Posterior vena cava (tissue), 2 donors: Measurements from ENCODE around the gene SCUBE1. TPM values are rescaled to one million over a fixed set of nuclear protein-coding genes. Genes with fewer than 3 reads are reported as not detected.
A peak's percentile ranks its signal among the peaks of the same experiment; 100 is the strongest.

Experiments used
- DNase-seq: peaks from one replicate; pipeline ENCODE4 v3.0.0-alpha.2; 2020; ENCODE audit warnings: low spot score
- intact Hi-C, 2 donors: fragments of 100-400 bp; cut with DNase I; formaldehyde crosslinking; loops; one replicate each; pipeline versions ENCODE4 v1.14.1 to v1.14.2; 2022 to 2023
- long read RNA-seq, 2 donors: library from polyadenylated mRNA; unstranded; transcript quantifications; one replicate each; pipeline ENCODE4 v2.0.0, GENCODE V29; 2020 to 2021
- total RNA-seq, 2 donors: library from RNA; stranded (reverse); fragmentation: NEBNext Ultra II Directional; extraction: Animal tissue kit (Norgen Biotek cat#: 25700); gene quantifications; one replicate each; pipeline ENCODE4 v1.2.1, GENCODE V29; 2021
- donor health status: DM: yes; HTN: yes; CAD: no.
- donor health status: DM: yes; HTN: yes; CAD: no.

Gene SCUBE1
- total RNA-seq = 1 to 10 TPM in 1 of 2 donors, under 1 TPM in 1; 0.79 to 1.1 TPM
- long read RNA-seq, donor 1 = 0 reads
- long read RNA-seq, donor 2, partial matches to known transcripts = 0 of 1 reads
- long read RNA-seq, donor 2, other reads (novel, unspliced or antisense) = 1 of 1 reads

DNA sequence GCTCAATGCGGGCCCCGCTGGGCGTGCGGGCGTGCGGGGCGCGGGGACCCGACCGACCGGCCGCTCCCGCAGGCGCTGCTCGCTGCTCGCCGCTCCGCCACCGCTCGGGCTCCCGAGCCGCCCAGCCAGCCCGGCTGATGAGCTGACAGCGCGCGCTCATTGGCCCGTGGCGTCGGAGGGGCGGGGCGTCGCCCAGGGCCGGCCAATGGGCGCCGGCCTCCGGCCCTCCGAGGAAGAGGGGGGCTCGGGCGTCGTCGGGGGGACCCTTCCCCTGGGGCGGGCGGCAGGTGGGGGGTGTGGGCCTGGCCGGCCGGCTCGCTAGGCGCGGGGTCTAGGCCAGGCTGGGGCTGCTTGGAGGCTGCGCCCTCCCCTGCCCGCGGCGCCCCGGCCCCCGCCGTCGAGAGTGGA, at the start of gene SCUBE1:
TSS of gene SCUBE1 (minus strand) at position 111 of the 408 bp plus-strand sequence. CDS start 111 bp downstream, outside the sequence.
- DNase-seq = peak; percentile 82
- intact Hi-C loops = loop anchor here (2.0 to 10.0 kb wide), 2 partner anchors 70 to 108 kb away; no protein-coding TSS in a partner anchor

DNA sequence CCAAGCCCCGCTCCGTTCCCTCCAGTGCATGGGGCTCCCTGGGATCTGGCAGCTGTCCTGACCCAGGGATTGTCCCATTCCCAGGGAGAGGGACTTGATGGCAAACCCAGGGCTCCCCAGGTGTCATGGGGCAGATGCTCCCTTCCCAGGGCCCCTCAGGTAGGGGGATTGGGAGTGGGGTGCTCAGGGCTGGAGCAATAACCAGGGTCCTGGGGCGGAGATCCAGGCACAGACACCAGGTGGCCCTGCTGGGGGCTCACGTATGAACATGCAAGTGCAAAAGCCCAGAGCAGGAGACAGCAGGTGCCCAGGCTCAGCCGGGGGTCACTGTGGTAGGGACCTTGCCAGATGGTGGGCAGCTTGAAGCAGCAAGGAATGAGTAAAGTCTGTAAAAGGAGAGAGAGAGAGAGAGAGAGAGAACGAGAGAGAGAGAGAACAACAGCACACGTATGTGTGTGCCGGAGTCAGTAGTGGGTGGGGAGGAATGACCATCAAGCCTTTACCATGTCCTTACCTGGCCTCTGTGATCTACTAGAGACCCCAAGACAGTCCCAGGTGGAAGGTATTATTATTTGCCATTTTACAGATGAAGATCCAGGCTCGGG, 49.3 kb upstream of the SCUBE1 start:
- intact Hi-C loops = no loop called here
- peak; percentile 68 for DNase-seq

DNA sequence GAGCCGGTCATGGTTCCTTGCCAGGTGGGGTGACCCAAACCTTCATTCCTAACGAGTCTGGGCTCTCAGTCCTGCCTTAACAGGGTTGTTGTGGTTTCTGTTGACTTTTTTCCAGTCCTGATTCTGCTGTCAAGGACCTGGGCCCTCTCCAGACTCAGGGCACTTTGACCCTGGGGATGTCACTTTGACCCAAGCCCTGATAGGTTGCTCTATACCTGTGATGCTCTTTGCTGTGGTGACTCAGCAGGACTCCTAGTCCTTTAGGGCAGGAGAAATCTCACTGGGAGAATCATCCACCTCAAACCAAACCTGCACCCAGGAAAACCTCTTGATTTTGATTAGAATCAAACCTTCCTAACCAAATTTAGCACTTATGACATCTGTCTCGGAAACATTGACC, 48.1 kb upstream of the SCUBE1 start:
- peak; percentile 41 for DNase-seq

DNA sequence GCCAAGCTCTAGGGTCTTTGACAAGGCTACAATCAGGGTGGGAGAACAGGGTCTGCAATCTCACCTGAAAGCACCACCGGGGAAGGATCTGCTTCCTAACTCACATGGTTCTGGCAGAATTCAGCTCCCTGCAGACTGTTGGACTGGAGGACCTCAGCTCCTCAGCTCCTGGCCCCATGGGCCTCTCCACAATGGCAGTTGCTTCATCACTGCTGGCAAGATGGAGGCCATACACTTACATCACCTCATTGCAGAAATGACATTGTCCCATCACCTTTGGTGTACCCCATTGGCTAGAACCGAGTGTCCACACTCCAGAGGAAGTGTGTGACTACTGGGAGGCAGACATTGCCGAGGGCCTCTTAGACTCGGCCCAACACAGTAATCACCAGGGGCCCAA, 47.7 kb upstream of the SCUBE1 start:
- intact Hi-C loops = no loop called here
- DNase-seq = peak; percentile 48

More for the DNA sequence above, 48.1 kb upstream of the SCUBE1 start:
- intact Hi-C loops = no loop called here

DNA sequence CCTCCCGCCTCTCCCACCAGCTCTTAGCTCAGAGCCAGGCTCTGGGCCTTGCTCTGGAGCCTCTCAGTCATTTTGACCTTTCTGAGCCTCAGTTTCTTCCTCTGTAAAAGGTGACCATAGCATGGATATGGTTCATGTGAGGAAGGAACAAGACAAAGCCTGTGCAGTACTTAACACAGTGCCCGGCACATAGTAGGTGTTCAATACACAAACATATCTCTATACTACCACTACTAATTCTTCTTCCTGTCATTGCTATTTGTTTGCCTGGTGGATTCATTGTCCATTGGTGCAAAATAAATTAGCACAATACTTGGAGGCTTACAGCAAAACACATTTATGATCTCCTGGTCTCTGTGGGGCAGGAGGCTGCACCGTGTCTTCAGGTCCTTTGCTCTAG, 47.0 kb upstream of the SCUBE1 start:
- DNase-seq = peak; percentile 11
- intact Hi-C loops = no loop called here

DNA sequence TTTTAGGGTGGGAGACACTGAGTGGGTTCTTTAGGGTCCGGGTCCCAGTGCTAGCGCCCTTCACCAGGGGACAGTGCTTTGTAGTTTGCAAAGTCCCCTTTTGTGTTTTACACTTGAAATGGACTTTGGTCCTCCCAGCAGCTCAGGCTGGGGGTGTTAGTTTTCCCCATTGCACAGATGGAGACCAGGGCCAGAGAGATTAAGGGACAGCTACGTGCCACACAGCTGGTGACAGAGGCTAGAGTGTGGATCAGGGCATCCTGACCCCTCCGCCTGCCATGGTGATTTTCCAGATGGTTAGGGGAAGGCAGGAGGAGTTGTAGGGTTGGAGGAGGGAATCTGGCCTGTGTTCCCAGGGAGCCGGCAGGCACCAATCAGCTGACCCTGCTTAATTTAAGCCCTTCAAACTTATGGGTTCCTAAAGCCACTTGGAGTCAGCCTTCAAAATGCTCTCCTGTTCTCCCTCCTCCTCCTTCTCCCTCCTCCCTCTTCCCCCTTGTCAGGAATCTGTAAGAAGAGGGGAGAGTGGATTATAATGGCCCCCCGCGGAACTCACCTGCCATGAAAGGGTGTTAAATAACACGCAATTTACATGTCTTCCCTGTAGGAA, 46.2 kb upstream of the SCUBE1 start:
- peak; percentile 34 for DNase-seq
- intact Hi-C loops = loop anchor here in 1 of 2 donors (5.0 to 10.0 kb wide), 4 partner anchors 112 to 498 kb away; no protein-coding TSS in a partner anchor

DNA sequence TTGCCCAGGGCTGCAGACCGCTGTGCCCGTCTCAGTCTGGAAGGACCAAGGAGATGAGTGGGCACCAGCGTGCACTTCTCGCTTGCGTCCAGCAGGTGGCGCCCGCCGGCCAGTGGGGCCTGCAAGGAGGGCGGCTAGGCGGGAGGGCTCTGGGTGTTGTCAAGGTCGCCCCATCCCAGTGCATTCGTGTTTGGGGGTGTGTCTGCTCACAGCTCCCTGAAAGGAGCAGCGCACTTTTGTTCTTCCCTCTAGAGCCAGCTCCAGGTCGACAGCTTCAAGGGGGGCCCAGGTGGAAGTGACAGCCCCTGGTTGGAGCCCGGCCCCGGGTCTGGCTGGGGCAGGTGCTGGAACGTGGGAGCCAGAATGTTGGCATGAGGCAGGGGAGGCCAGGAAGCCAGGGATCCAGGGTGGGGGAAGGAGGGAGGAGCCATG, 45.3 kb upstream of the SCUBE1 start:
- peak; percentile 94 for DNase-seq
- intact Hi-C loops = loop anchor here in 1 of 2 donors (5.0 to 10.0 kb wide), 4 partner anchors 111 to 499 kb away; no protein-coding TSS in a partner anchor

DNA sequence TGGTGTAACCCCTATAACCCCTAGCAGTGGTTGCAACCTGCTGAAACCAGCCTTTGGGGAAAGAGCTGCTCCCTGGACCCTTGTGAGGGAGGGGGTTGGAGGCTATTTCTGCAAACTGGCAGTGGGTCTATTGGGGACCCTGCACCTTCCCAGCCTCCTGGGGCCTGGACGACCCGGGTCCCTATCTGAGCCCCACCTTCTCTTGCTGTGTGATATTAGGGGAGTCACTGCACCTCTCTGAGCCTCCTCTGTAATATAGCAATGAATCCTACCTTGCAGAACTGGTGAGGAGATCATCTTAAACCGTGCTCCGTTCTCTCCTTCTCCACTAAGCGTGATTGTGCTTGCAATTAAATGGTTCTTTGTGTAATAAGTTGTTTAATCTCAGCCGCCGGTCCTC, 44.6 kb upstream of the SCUBE1 start:
- DNase-seq = peak; percentile 14
- intact Hi-C loops = loop anchor here in 1 of 2 donors (5.0 to 10.0 kb wide), 4 partner anchors 111 to 499 kb away; no protein-coding TSS in a partner anchor

DNA sequence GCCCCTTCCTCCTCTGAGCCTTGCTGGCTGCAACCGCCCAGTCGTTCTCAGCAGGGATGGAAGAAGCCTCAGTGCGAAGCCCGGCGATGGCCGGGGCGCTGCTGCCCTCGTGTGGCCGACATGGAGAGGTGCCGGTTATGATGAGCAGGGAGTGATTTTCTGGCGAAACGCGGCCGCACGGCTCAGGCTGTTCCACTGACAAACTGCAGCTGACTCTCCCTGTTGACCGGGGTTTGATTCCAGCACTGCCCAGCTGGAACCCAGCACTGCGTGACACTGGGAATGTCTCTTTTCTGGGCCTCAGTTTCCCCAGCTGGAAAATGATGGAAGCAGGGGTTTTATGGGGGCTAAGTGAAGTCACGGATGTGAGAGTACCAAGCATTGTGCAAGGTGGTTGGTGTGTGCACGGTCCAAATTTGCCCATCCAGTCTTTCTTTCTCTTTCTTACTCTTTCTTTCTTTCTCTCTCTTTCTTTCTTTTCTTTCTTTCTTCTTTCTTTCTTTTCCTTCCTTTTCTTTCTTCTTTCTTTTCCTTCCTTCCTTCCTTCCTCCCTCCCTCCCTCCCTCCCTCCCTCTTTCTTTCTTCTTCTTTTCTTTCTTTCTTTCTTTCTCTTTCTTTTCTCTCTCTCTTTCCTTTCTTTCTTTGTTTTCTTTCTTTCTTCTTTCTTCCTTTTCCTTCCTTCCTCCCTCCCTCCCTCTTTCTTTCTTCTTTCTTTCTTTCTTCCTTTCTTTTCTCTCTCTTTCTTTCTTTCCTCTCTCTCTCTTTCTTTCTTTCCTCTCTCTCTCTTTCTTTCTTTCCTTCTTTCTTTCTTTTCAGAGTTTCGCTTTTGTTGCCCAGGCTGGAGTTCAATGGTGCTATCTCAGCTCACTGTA, 42.8 kb upstream of the SCUBE1 start:
- DNase-seq = peak; percentile 94
- intact Hi-C loops = loop anchor here (1.0 to 10.0 kb wide), 5 partner anchors 33 to 501 kb away; no protein-coding TSS in a partner anchor

DNA sequence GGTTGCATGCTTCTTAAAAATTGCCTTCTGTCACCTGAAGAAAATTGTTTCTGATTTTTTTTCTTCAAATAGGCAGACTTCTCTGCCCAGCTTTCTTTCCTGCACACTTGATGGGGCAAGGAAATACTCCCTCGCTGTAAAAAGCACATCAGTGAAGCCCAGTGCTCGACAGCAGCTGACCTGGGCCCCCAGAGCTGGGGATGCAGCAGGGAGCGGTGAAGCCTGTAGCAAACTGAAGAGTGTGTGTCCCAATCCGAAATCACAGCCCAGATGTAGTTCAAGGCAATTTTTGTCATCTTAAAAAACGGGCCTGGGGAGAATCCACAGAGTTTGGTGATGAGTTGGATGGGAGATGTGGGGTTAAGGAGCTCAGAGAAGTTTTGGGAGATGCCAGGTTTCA, 41.7 kb upstream of the SCUBE1 start:
- intact Hi-C loops = loop anchor here in 1 of 2 donors (5.0 to 10.0 kb wide), 4 partner anchors 108 to 502 kb away; no protein-coding TSS in a partner anchor
- peak; percentile 23 for DNase-seq

DNA sequence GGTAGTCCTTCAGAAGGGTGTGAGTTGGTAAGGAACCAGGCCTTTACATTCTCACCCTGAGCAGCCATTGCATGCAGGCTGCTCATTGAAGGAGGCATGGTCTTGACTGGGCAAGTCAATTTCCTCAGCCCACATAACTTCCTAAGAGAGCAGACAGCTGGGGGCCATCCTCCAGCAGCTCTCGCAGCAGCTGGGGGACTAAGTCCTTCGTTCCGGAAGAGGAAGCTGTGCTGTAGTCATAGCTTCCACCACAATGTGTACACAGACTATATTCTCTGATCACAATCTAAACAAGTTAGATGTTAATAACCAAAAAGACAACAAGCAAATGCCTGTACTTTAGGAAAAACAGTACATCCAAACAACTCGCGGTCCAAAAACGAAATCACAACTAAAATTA, 38.5 kb upstream of the SCUBE1 start:
- intact Hi-C loops = loop anchor here (2.0 to 10.0 kb wide), 2 partner anchors 107 to 147 kb away; no protein-coding TSS in a partner anchor
- DNase-seq = peak; percentile 32

DNA sequence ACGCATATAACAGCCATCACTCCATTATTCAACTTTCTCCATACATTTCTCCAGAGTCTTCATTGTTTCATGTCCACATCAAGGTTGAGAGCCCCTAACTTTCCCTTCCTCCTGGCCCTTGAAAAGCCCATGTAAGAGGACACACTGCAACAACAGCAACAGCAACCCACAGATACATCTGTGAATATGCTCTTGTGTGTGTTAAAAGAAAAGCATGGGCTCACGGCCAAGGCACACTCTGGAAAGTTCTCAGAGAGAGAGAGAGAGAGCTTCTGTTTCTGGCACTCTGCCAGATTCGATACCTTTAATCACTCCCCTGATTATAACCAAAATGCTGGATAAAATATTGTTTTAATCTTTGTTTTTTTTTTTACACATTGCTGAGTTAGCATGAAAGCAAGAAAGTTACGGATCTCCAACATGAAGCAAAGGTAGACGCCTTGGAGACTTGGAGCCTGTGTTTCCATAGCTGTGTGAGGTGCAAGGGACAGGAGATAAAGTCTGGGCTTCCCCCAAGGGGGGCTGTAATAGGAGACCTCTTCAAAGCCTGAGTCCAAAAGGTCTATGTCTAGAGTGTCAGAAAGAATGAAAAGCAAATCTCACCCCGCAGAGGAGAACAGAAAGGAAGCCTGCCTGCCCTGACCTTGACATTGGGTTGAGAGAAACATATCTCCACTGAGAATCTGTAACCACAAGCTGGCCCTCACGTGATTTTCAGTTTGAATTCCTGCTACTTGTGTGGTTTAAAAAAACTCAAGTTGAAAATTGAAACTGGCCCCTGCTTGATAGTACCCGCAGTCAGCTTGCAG, 34.9 kb upstream of the SCUBE1 start:
- intact Hi-C loops = no loop called here
- peak; percentile 34 for DNase-seq

DNA sequence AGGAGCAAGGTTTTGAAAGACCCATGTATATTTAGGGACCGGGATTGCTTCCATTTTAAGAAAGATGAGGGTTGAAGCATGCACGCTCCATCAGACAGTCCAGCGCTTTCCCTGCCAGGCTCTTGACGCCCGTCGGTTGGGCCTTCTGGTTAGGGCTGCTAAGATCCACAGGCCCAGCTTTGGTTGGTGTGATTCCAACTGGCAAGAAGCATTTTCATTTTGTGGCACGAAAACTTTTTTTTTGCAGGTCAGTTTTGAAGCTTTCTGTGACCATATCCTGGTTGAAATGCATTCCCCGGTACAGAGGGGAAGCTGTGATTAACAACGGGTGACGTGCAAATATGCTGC, 34.4 kb upstream of the SCUBE1 start:
- DNase-seq = peak; percentile 17
- intact Hi-C loops = no loop called here

DNA sequence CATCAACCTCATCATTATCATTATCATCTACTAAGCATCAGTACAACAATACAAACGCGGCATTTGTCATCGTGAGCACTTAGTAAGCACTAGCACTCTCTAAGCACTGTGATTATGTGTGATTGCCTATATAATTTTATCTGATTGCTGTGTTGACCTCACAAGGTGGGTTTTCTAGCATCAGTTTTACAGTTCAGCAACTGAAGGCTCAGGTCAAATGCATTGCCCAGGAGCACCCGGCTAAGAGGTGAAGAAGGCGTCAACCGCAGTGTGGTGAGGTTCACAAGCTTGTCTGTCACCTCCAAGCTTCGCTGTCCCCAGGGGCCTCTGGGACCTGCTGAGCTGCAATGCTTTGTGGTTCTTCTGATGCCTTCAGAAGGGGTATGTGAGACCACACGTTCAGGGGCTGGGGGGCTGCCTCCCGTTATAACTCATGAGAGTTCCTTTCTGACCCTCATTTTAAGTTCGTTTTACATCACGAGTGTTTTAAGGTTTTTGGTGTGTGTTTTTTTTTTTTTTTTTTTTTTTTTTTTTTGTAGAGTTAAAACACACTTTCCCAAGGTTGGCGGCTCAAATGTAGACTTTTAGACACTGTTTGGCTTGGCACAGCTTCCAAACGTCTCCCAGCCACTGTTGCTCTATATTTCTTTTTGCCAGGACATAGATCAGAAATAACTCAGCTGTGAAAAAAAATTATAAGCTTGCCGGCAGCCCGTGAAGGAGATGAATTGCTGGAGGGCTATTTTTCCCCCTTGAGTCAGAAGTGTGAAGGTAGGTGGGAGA, 33.8 kb upstream of the SCUBE1 start:
- intact Hi-C loops = no loop called here

DNA sequence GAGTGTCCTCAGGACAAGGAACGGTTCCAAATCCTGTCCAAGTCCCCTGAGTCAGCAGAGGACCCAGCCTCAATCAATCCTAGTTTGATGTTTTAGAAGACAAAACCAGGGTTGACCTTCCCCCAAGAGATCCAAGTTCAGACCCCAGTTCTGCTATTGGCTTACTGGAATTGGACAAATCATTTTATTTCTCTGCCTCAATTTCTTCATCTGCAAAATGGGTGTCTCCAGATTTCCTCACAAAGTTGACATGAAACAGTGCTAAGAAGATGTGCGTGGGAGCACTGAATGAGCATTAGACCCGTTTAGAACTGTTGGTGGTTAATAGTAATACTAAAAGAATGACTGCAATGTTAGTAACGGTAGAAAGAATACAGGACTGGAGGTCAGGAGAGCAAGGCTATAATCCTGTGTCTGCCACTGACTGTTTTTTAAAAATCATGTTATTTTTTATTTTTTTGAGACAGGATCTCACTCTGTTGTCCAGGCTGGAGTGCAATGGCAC, 32.8 kb upstream of the SCUBE1 start:
- no peak for DNase-seq
- intact Hi-C loops = no loop called here

More for the DNA sequence above, 33.8 kb upstream of the SCUBE1 start:
- DNase-seq = peak; percentile 62

DNA sequence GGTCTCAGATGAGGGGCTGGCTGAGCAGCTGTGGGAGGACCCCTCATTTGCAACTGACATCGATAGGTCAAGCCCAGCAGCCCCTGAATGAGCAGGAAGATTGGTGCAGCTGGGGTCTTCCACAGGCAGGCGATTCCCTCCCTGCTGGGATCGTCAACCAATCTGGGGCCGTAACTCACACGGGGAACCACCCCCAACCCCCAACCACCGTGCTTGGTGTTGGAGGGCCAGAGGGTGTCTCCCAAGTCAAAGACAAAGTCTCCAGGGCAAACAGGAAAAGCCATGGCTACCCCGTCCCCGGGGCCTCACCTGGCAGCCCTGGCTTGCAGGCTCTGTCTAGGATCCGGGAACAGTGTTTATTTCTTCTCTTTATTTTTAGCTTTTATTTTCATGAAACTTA, 26.9 kb upstream of the SCUBE1 start:
- DNase-seq = peak; percentile 80
- intact Hi-C loops = no loop called here

DNA sequence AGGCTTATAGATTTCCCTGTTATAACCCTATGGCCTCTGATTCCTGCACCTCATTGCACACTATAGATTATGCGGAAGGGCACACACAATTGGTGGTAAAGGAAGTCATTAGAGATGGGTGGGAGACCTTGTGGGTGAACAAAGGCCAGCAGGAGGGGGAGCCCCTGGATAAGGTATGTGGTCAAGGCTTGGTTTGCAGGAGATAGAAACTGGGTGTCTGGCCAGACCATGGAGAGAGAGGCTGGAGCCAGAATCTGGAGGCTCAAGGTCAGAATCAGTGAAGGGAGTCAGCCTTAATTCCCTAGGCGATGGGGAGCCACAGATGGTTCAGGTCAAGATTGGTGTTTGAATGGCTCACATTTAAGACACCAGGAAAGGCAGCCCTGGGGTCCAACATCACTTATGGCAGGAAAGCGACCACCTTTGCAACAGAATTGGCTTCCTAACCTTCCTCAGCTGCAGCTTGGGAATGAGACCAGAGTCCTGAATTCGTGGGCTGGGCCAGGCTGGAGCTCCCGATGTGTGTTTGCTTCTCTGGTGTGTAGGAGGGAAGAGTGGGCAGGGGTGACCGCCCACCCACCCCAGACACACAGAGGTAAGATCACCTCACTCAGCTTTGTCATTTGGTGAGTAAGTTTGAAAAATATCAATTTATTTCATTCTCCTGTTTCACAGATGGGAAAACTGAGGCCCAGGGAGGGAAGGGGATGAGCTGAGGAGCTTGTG, 22.7 kb upstream of the SCUBE1 start:
- intact Hi-C loops = no loop called here
- DNase-seq = peak; percentile 44
